GM20000 (cell line): ENCODE data around the gene DOCK8.

Experiments
- DNase-seq: peaks from one replicate; pipeline ENCODE4 v3.0.0; 2012; ENCODE audit warnings: low spot score
- CTCF ChIP-seq: IDR thresholded peaks from 2 replicates; pipeline ENCODE4 v1.5.1; 2012; ENCODE audit warnings: mild to moderate bottlenecking, control low read depth; ENCODE audit errors: extremely low read depth, missing control alignments

The DOCK8 gene

GRCh38 chr9:237141-237857 is 22.6 kb downstream of the DOCK8 start:
- TF ChIP-seq CTCF, result no peak
- DNase-seq, result no peak

- no peak for DNase-seq
- no peak for TF ChIP-seq CTCF
These were observed 23.2 kb downstream of the DOCK8 start for GRCh38 chr9:237858-238345.

GRCh38 chr9:242461-243080 is 27.9 kb downstream of the DOCK8 start:
- no peak for TF ChIP-seq CTCF
- no peak for DNase-seq

- no peak for TF ChIP-seq CTCF
- no peak for DNase-seq
These were observed 33.8 kb downstream of the DOCK8 start for GRCh38 chr9:248278-248961.

- DNase-seq, result no peak
- TF ChIP-seq CTCF, result no peak
These were observed 34.4 kb downstream of the DOCK8 start for GRCh38 chr9:249025-249424.

GRCh38 chr9:250039-250438 is 35.4 kb downstream of the DOCK8 start:
- no peak for TF ChIP-seq CTCF
- DNase-seq, result no peak

GRCh38 chr9:250625-251024 is 36.0 kb downstream of the DOCK8 start:
- no peak for TF ChIP-seq CTCF

More at GRCh38 chr9:250625-251024, 36.0 kb downstream of the DOCK8 start:
- DNase-seq, result no peak
